Neuronal stem cell (in vitro differentiated cells): ENCODE measurements around the gene TTN.

ENCODE experiments used
- DNase-seq: peaks from one replicate; pipeline ENCODE4 v3.0.0-alpha.2; 2013; ENCODE audit warnings: low spot score
- H2AFZ ChIP-seq: one replicate; pipeline ENCODE4 v1.6.1; 2013; ENCODE audit warnings: mild to moderate bottlenecking, low read length, inconsistent platforms
- H2AK5ac ChIP-seq: 2 replicates; pipeline ENCODE4 v1.6.1; 2013; ENCODE audit warnings: low read depth, mild to moderate bottlenecking, inconsistent platforms, low read length, moderate library complexity, mixed read lengths
- H2BK120ac ChIP-seq: 2 replicates; pipeline ENCODE4 v1.6.1; 2013; ENCODE audit warnings: low read depth, mild to moderate bottlenecking, inconsistent platforms, low read length, moderate library complexity, mixed read lengths
- H2BK12ac ChIP-seq: one replicate; pipeline ENCODE4 v1.6.1; 2013; ENCODE audit warnings: low read length, inconsistent platforms
- H2BK15ac ChIP-seq: 2 replicates; pipeline ENCODE4 v1.6.1; 2013; ENCODE audit warnings: mild to moderate bottlenecking, low read length, inconsistent platforms, mixed read lengths
- H2BK5ac ChIP-seq: one replicate; pipeline ENCODE4 v1.6.1; 2013; ENCODE audit warnings: inconsistent platforms, mild to moderate bottlenecking, low read length, moderate library complexity
- H3K14ac ChIP-seq: one replicate; pipeline ENCODE4 v1.6.1; 2013; ENCODE audit warnings: low read length, inconsistent platforms
- H3K18ac ChIP-seq: 2 replicates; pipeline ENCODE4 v1.6.1; 2013; ENCODE audit warnings: low read length, inconsistent platforms
- H3K23ac ChIP-seq: 2 replicates; pipeline ENCODE4 v1.6.1; 2013; ENCODE audit warnings: low read depth, mild to moderate bottlenecking, mixed read lengths, low read length, inconsistent platforms; ENCODE audit not compliant: poor library complexity
- H3K27ac ChIP-seq: replicated peaks from 3 replicates; pipeline ENCODE4 v1.5.1; 2013; ENCODE audit warnings: low read length, inconsistent platforms
- H3K27me3 ChIP-seq, 3 experiments: 2 replicates each; pipeline ENCODE4 v1.6.1; 2013; ENCODE audit warnings: low read length in 3 of 3, mild to moderate bottlenecking in 2 of 3, inconsistent platforms in 1 of 3, low read depth in 1 of 3, mixed read lengths in 1 of 3, moderate library complexity in 1 of 3; ENCODE audit not compliant: control insufficient read depth in 3 of 3, insufficient read depth in 3 of 3
- H3K36me3 ChIP-seq, 2 donors: replicated peaks in 1 of 2; 2 replicates each; pipeline ENCODE4 v1.6.1; 2013; ENCODE audit warnings: low read length in 2 of 2; ENCODE audit not compliant: control insufficient read depth in 2 of 2, insufficient read depth in 2 of 2
- H3K4ac ChIP-seq: 2 replicates; pipeline ENCODE4 v1.6.1; 2013; ENCODE audit warnings: inconsistent platforms, mild to moderate bottlenecking, low read length, moderate library complexity
- H3K4me1 ChIP-seq, 2 donors: 1 replicate in 1 of 2; 2 replicates in 1 of 2; pipeline ENCODE4 v1.6.1; 2013; ENCODE audit warnings: low read length in 2 of 2, low read depth in 1 of 2; ENCODE audit not compliant: control insufficient read depth in 2 of 2, insufficient read depth in 1 of 2
- H3K4me2 ChIP-seq: one replicate; pipeline ENCODE4 v1.6.1; 2013; ENCODE audit warnings: mild to moderate bottlenecking, low read length, inconsistent platforms; ENCODE audit not compliant: insufficient read depth, poor library complexity, severe bottlenecking
- H3K4me3 ChIP-seq, 2 donors: 2 replicates each; pipeline ENCODE4 v1.5.1; 2013; ENCODE audit warnings: low read length in 2 of 2, mild to moderate bottlenecking in 2 of 2, inconsistent platforms in 1 of 2, moderate library complexity in 1 of 2
- H3K79me1 ChIP-seq: one replicate; pipeline ENCODE4 v1.6.1; 2013; ENCODE audit warnings: low read depth, mild to moderate bottlenecking, inconsistent platforms, low read length, moderate library complexity
- H3K9ac ChIP-seq: one replicate; pipeline ENCODE4 v1.6.1; 2013; ENCODE audit warnings: mild to moderate bottlenecking, low read depth, low read length, inconsistent platforms; ENCODE audit not compliant: poor library complexity
- H3K9me3 ChIP-seq, 2 donors: replicated peaks in 1 of 2; 2 replicates each; pipeline versions ENCODE3 to v1.6.1; 2013; ENCODE audit warnings: low read length in 2 of 2, mild to moderate bottlenecking in 2 of 2, inconsistent platforms in 1 of 2, low read depth in 1 of 2, mixed read lengths in 1 of 2, moderate library complexity in 1 of 2; ENCODE audit not compliant: control insufficient read depth in 2 of 2, insufficient read depth in 1 of 2
- H4K8ac ChIP-seq: one replicate; pipeline ENCODE4 v1.6.1; 2013; ENCODE audit warnings: low read depth, mild to moderate bottlenecking, inconsistent platforms, low read length, moderate library complexity
- H4K91ac ChIP-seq: one replicate; pipeline ENCODE4 v1.6.1; 2013; ENCODE audit warnings: low read length, low read depth, mild to moderate bottlenecking, inconsistent platforms; ENCODE audit not compliant: poor library complexity
- WGBS, 2 donors: extraction: QIAGEN DNeasy Blood & Tissue Kit; methylation state at CpG; one replicate each; pipeline ENCODE4 v1.1.7; 2013; ENCODE audit warnings: missing lambda C conversion rate in 2 of 2, mixed read lengths in 1 of 2; ENCODE audit not compliant: insufficient read length in 2 of 2, insufficient replicate concordance in 1 of 2; ENCODE audit errors: extremely low coverage in 2 of 2; 5-methylcytosine and 5-hydroxymethylcytosine counted together

Gene TTN

GRCh38 chr2:178827111-178827510 lies 19.9 kb upstream of the TTN start:
- H2BK15ac ChIP-seq = no peak overlapping the region
- H3K79me1 ChIP-seq = no peaks in the 10 kb centered on the region
- H3K4me2 ChIP-seq = no peak overlapping the region
- H3K27me3 ChIP-seq = no peaks in the 10 kb centered on the region
- H2AK5ac ChIP-seq = no peak overlapping the region
- H3K4me3 ChIP-seq = no peak overlapping the region
- no peak overlapping the region for H2AFZ ChIP-seq
- H4K91ac ChIP-seq = no peak overlapping the region
- no peak for DNase-seq
- H3K18ac ChIP-seq = no peak overlapping the region
- H3K14ac ChIP-seq = no peak overlapping the region
- no peak overlapping the region for H3K9ac ChIP-seq
- H3K36me3 ChIP-seq = no peaks in the 10 kb centered on the region
- no peak overlapping the region for H3K27ac ChIP-seq
- no peak overlapping the region for H2BK120ac ChIP-seq
- no CpG with 5 or more reads among the region's 1 CpG for WGBS, 2 donors
- no peak overlapping the region for H3K23ac ChIP-seq
- no peaks in the 10 kb centered on the region for H3K9me3 ChIP-seq
- no peak overlapping the region for H2BK12ac ChIP-seq
- no peak overlapping the region for H4K8ac ChIP-seq
- no peak overlapping the region for H3K4ac ChIP-seq
- no peak overlapping the region for H2BK5ac ChIP-seq
- H3K4me1 ChIP-seq = no peaks in the 10 kb centered on the region

- Histone ChIP-seq H3K27ac (no peak overlapping the region), H3K23ac (no peak overlapping the region), H2AFZ (no peak overlapping the region), H4K8ac (no peak overlapping the region), H3K18ac (no peak overlapping the region), H3K79me1 (no peaks in the 10 kb centered on the region), H4K91ac (no peak overlapping the region), H2BK12ac (no peak overlapping the region), H2BK15ac (no peak overlapping the region), H2BK120ac (no peak overlapping the region), H3K4ac (no peak overlapping the region), H3K4me2 (no peak overlapping the region), H3K14ac (no peak overlapping the region), H3K4me1 (no peaks in the 10 kb centered on the region), H3K9ac (no peak overlapping the region), H3K27me3 (no peaks in the 10 kb centered on the region), H3K36me3 (no peaks in the 10 kb centered on the region), H2AK5ac (no peak overlapping the region), H3K4me3 (no peak overlapping the region), H3K9me3 (no peaks in the 10 kb centered on the region), H2BK5ac (no peak overlapping the region)
- no CpG with 5 or more reads among the region's 1 CpG for WGBS, 2 donors
- DNase-seq = no peak
These were observed 18.0 kb upstream of the TTN start for GRCh38 chr2:178825183-178825582.

- no peak for DNase-seq
These were observed 17.0 kb upstream of the TTN start for GRCh38 chr2:178824181-178824580.

GRCh38 chr2:178819992-178820391 lies 12.8 kb upstream of the TTN start:
- no peaks in the 10 kb centered on the region for H3K79me1 ChIP-seq
- WGBS, 2 donors = no CpG with 5 or more reads among the region's 4 CpGs
- no peaks in the 10 kb centered on the region for H3K36me3 ChIP-seq

More at GRCh38 chr2:178824181-178824580, 17.0 kb upstream of the TTN start:
- no peak overlapping the region for H2BK15ac ChIP-seq
- no peak overlapping the region for H3K9ac ChIP-seq
- no peak overlapping the region for H2AK5ac ChIP-seq
- no peaks in the 10 kb centered on the region for H3K9me3 ChIP-seq
- H4K8ac ChIP-seq = no peak overlapping the region
- no peak overlapping the region for H3K27ac ChIP-seq
- no peak overlapping the region for H3K18ac ChIP-seq
- H2AFZ ChIP-seq = no peak overlapping the region
- H2BK12ac ChIP-seq = no peak overlapping the region
- no peak overlapping the region for H3K14ac ChIP-seq
- no peak overlapping the region for H4K91ac ChIP-seq
- no peak overlapping the region for H3K4me2 ChIP-seq
- H3K36me3 ChIP-seq = no peaks in the 10 kb centered on the region
- no peak overlapping the region for H3K23ac ChIP-seq
- no peak overlapping the region for H3K4me3 ChIP-seq
- no peak overlapping the region for H2BK5ac ChIP-seq
- H2BK120ac ChIP-seq = no peak overlapping the region
- no peaks in the 10 kb centered on the region for H3K4me1 ChIP-seq
- H3K4ac ChIP-seq = no peak overlapping the region
- no peaks in the 10 kb centered on the region for H3K27me3 ChIP-seq
- no CpG with 5 or more reads among the region's 7 CpGs for WGBS, 2 donors
- H3K79me1 ChIP-seq = no peaks in the 10 kb centered on the region

More at GRCh38 chr2:178819992-178820391, 12.8 kb upstream of the TTN start:
- H3K9ac ChIP-seq = no peak overlapping the region
- no peak overlapping the region for H3K23ac ChIP-seq
- H3K14ac ChIP-seq = no peak overlapping the region
- H3K4me3 ChIP-seq = no peak overlapping the region
- H3K18ac ChIP-seq = no peak overlapping the region
- no peaks in the 10 kb centered on the region for H3K9me3 ChIP-seq
- no peaks in the 10 kb centered on the region for H3K4me1 ChIP-seq
- H4K91ac ChIP-seq = no peak overlapping the region
- H2AK5ac ChIP-seq = no peak overlapping the region
- no peak overlapping the region for H3K27ac ChIP-seq
- no peak overlapping the region for H2BK5ac ChIP-seq
- no peak overlapping the region for H2BK15ac ChIP-seq
- no peak overlapping the region for H3K4ac ChIP-seq
- no peak overlapping the region for H3K4me2 ChIP-seq
- H4K8ac ChIP-seq = no peak overlapping the region
- DNase-seq = no peak
- H2BK120ac ChIP-seq = no peak overlapping the region
- H2AFZ ChIP-seq = no peak overlapping the region
- H2BK12ac ChIP-seq = no peak overlapping the region
- H3K27me3 ChIP-seq = no peaks in the 10 kb centered on the region
